Adrenal gland (tissue), 12 donors: ENCODE data around the gene CDH4. TPM values are rescaled to one million over a fixed set of nuclear protein-coding genes. Genes with fewer than 3 reads are reported as not detected.

Source experiments
- DNase-seq, 7 donors: peaks; one replicate each; pipeline ENCODE4 v3.0.0-alpha.2; 2019 to 2020
- H3K27ac ChIP-seq, 5 donors: fragments of 200-600 bp; sonication (generic) in 4 of 5; 1 replicate in 3 of 5; 2 replicates in 2 of 5; pipeline versions ENCODE4 v1.5.1 to v1.8.0; 2016 to 2020; ENCODE audit warnings: mild to moderate bottlenecking in 1 of 5
- H3K27me3 ChIP-seq: fragments of 200-600 bp; 2 replicates; pipeline ENCODE4 v1.8.0; 2021
- H3K36me3 ChIP-seq, 2 donors: fragments of 200-600 bp; replicated peaks in 1 of 2; 1 replicate in 1 of 2; 2 replicates in 1 of 2; pipeline versions ENCODE4 v1.5.1 to v1.8.0; 2018 to 2022
- H3K4me1 ChIP-seq, 2 donors: fragments of 200-600 bp; replicated peaks in 1 of 2; 1 replicate in 1 of 2; 2 replicates in 1 of 2; pipeline versions ENCODE4 v1.5.1 to v1.8.0; 2018 to 2021
- H3K4me3 ChIP-seq, 4 donors: fragments of 200-600 bp; sonication (generic) in 3 of 4; one replicate each; pipeline ENCODE4 v1.5.1; 2016 to 2018
- H3K9me3 ChIP-seq, 3 donors: fragments of 200-600 bp; sonication (generic) in 1 of 3; replicated peaks in 1 of 3; 1 replicate in 2 of 3; 2 replicates in 1 of 3; pipeline versions ENCODE4 v1.5.1 to v1.8.0; 2016 to 2021
- POLR2A ChIP-seq, 2 donors: fragments of 450-650 bp; IDR thresholded peaks; one replicate each; pipeline ENCODE4 v1.6.1; 2017; ENCODE audit warnings: antibody characterized with exemption in 2 of 2, mild to moderate bottlenecking in 2 of 2, moderate library complexity in 1 of 2
- WGBS, 4 donors: extraction: QIAGEN DNeasy Blood & Tissue Kit in 2 of 4; methylation state at CpG; one replicate each; pipeline versions ENCODE4 v1.1.5 to v1.1.7; 2013 to 2017; 5-methylcytosine and 5-hydroxymethylcytosine counted together
- intact Hi-C, 2 donors: fragments of 100-400 bp; cut with DNase I; formaldehyde crosslinking; loops; one replicate each; pipeline versions ENCODE4 v1.14.1 to v1.15.0; 2022 to 2023
- polyA plus RNA-seq, 3 donors: library from polyadenylated mRNA; stranded (reverse); fragments of 200-250 nt in 2 of 3; fragments of 350-450 nt in 1 of 3; fragmentation: Illumina TruSeq in 1 of 3; extraction: RNeasy Lipid Tissue Mini Kit (QIAGEN cat#74804) in 1 of 3; gene quantifications; one replicate each; pipeline ENCODE4 v1.2.3, GENCODE V29; 2013 to 2014
- total RNA-seq, 9 donors: library from RNA; depleted of rRNA in 4 of 9; stranded (reverse); fragments of >200 nt in 4 of 9; fragments of 120-200 nt in 1 of 9; fragmentation: NEBNext Ultra II Directional in 1 of 9; extraction: Animal tissue kit (Norgen Biotek cat#: 25700) in 1 of 9; gene quantifications; one replicate each; pipeline versions ENCODE4 v1.1.0 to v1.2.4, GENCODE V29; 2013 to 2023
- TF ChIP-seq, protein P1 (sequence below), 6 experiments: fragments of 450-650 bp in 4 of 6; fragments of 200-600 bp in 2 of 6; sonication (generic) in 1 of 6; IDR thresholded peaks; 1 replicate in 5 of 6; 2 replicates in 1 of 6; pipeline versions ENCODE4 v1.5.1 to v1.8.0; 2016 to 2021; ENCODE audit warnings: antibody characterized with exemption in 6 of 6, mild to moderate bottlenecking in 2 of 6, moderate library complexity in 1 of 6
- donor health status: healthy with polysubstance abuse.
- donor health status: Bipolar disorder and iron deficiency.
- donor health status: DM: yes; HTN: yes; CAD: no.
- donor health status: DM: no; HTN: no; CAD: no.
- donor health status: DM: no; HTN: no; CAD: no.
- donor health status: DM: yes; HTN: yes; CAD: no.

The CDH4 gene
- total and polyA plus RNA-seq, 12 donors = 0.08 to 0.53 (median 0.20) TPM; not detected in 3

GRCh38 chr20:61937146-61937962 lies 685.3 kb downstream of the CDH4 start:
- H3K9me3 ChIP-seq = no peaks in the 10 kb centered on the region
- TF ChIP-seq, protein P1, sequence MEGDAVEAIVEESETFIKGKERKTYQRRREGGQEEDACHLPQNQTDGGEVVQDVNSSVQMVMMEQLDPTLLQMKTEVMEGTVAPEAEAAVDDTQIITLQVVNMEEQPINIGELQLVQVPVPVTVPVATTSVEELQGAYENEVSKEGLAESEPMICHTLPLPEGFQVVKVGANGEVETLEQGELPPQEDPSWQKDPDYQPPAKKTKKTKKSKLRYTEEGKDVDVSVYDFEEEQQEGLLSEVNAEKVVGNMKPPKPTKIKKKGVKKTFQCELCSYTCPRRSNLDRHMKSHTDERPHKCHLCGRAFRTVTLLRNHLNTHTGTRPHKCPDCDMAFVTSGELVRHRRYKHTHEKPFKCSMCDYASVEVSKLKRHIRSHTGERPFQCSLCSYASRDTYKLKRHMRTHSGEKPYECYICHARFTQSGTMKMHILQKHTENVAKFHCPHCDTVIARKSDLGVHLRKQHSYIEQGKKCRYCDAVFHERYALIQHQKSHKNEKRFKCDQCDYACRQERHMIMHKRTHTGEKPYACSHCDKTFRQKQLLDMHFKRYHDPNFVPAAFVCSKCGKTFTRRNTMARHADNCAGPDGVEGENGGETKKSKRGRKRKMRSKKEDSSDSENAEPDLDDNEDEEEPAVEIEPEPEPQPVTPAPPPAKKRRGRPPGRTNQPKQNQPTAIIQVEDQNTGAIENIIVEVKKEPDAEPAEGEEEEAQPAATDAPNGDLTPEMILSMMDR (IDR thresholded peaks at IDR 0.05) = no peak
- no peak for TF ChIP-seq POLR2A (IDR thresholded peaks at IDR 0.05)
- no peak overlapping the region for H3K27ac ChIP-seq
- DNase-seq = no peak
- no peaks in the 10 kb centered on the region for H3K27me3 ChIP-seq
- H3K4me1 ChIP-seq = no peaks in the 10 kb centered on the region
- H3K4me3 ChIP-seq = no peak overlapping the region
- no peaks in the 10 kb centered on the region for H3K36me3 ChIP-seq
- WGBS, 4 donors = 79 to 88% (median 82%) methylated on average over 3 to 10 of the region's 10 CpGs
- intact Hi-C loops = no loop called here

DNA sequence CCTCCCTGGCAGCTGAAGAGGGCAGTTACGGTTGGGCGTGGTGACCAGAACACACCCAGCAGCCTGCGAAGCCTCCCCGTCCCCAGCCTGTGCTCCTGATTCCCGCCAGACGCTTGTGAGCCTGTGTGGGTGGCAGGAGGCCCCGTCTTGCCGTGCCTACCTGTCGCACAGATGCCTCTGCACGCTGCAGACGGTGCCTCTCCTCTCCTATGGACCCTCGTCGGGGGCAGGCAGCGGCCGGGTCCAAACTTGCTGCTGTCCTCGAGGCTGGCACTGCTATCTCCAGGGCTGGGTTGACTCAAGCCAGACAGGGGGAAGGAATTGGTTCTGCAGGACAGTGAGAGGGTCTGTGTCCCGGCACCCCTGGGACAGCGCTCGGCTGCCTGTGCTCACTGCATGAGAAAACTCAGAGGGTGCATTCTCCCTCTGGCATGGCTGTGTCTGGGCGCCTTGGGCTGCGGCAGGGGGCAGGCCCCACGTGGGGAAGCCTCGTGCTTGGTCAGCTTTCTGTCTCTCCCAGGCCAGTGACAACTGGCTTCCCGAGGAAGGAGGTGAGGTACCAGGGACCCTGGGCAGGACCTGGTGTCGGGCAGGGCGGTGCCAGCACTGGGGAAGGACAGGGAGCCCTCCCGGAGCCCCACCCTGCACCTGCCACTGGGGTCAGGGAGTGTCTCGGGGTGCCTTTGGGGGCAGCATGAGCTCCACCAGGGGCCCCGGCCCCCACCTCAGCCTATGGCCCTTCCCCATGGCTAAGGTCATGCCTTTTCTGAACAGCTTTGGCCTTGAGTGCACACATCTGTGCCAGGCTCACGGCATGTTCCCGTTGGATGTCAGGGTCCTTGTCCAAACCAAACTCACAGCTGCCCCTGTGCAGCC lies 686.1 kb downstream of the CDH4 start:
- no peak overlapping the region for H3K4me3 ChIP-seq
- no peak for TF ChIP-seq POLR2A (IDR thresholded peaks at IDR 0.05)
- TF ChIP-seq, protein P1 (IDR thresholded peaks at IDR 0.05) = no peak
- 81 to 100% (median 84%) methylated on average over 3 to 31 of the region's 31 CpGs for WGBS, 4 donors
- H3K27me3 ChIP-seq = no peaks in the 10 kb centered on the region
- no peaks in the 10 kb centered on the region for H3K9me3 ChIP-seq
- intact Hi-C loops = no loop called here
- DNase-seq = no peak
- H3K36me3 ChIP-seq = no peaks in the 10 kb centered on the region
- H3K4me1 ChIP-seq = no peaks in the 10 kb centered on the region
- no peak overlapping the region for H3K27ac ChIP-seq

GRCh38 chr20:61938839-61939690 lies 687.0 kb downstream of the CDH4 start:
- H3K9me3 ChIP-seq = no peaks in the 10 kb centered on the region
- intact Hi-C loops = no loop called here
- H3K4me1 ChIP-seq = no peaks in the 10 kb centered on the region
- WGBS, 4 donors = 85 to 88% (median 87%) methylated on average over 23 to 27 of the region's 27 CpGs
- no peak overlapping the region for H3K27ac ChIP-seq
- no peaks in the 10 kb centered on the region for H3K27me3 ChIP-seq
- no peak overlapping the region for H3K4me3 ChIP-seq
- no peak for DNase-seq
- TF ChIP-seq POLR2A (IDR thresholded peaks at IDR 0.05) = no peak
- TF ChIP-seq, protein P1 (IDR thresholded peaks at IDR 0.05) = no peak
- no peaks in the 10 kb centered on the region for H3K36me3 ChIP-seq
